Naive B cell (primary cell): Measurements from ENCODE around the gene DHRS3. TPM values are rescaled to one million over a fixed set of nuclear protein-coding genes. Genes with fewer than 3 reads are reported as not detected.
A peak's percentile ranks its signal among the peaks of the same experiment; 100 is the strongest.

Source experiments
- ATAC-seq, 2 donors: fragments of 150-1000 bp; cut with Tn5 transposase; 2 replicates each; pipeline ENCODE4 v1.10.0; 2021; ENCODE audit warnings: low read depth in 2 of 2, mild to moderate bottlenecking in 2 of 2, moderate library complexity in 2 of 2
- DNase-seq: peaks from one replicate; pipeline ENCODE4 v3.0.0; 2022
- H3K27ac Mint-ChIP-seq, 6 donors: one replicate each; pipeline ENCODE4 v1.8.0; 2020 to 2022; ENCODE audit warnings: mild to moderate bottlenecking in 6 of 6, mixed read lengths in 6 of 6, moderate library complexity in 5 of 6, inconsistent platforms in 2 of 6
- H3K27me3 Mint-ChIP-seq, 3 donors: one replicate each; pipeline ENCODE4 v1.8.0; 2021 to 2022; ENCODE audit warnings: mixed read lengths in 3 of 3, mild to moderate bottlenecking in 1 of 3
- H3K36me3 Mint-ChIP-seq, 2 donors: one replicate each; pipeline ENCODE4 v1.8.0; 2020 to 2022; ENCODE audit warnings: mixed read lengths in 2 of 2, inconsistent platforms in 1 of 2, mild to moderate bottlenecking in 1 of 2
- H3K4me1 Mint-ChIP-seq, 3 donors: one replicate each; pipeline ENCODE4 v1.8.0; 2020 to 2022; ENCODE audit warnings: mixed read lengths in 3 of 3, inconsistent platforms in 1 of 3, mild to moderate bottlenecking in 1 of 3, moderate library complexity in 1 of 3
- H3K4me3 Mint-ChIP-seq, 8 donors: one replicate each; pipeline ENCODE4 v1.8.0; 2020 to 2022; ENCODE audit warnings: mild to moderate bottlenecking in 8 of 8, mixed read lengths in 8 of 8, moderate library complexity in 8 of 8, inconsistent platforms in 2 of 8
- H3K9me3 Mint-ChIP-seq, 7 donors: one replicate each; pipeline ENCODE4 v1.8.0; 2020 to 2022; ENCODE audit warnings: mixed read lengths in 7 of 7, mild to moderate bottlenecking in 5 of 7, inconsistent platforms in 2 of 7, moderate library complexity in 1 of 7
- polyA plus RNA-seq, 6 donors: library from polyadenylated mRNA; unstranded; fragments of 300-500 nt; fragmentation: Illumina TruSeq; gene quantifications; one replicate each; pipeline ENCODE4 v1.2.3, GENCODE V29; 2021; ENCODE audit warnings: low read depth in 6 of 6

Gene DHRS3
- polyA plus RNA-seq, 6 donors from 2014 or later, result 0.21 to 1.9 (median 0.47) TPM; not detected in 1

GRCh38 chr1:12608311-12608957 lies 9.6 kb downstream of the DHRS3 start:
- H3K36me3 Mint-ChIP-seq, result no peaks in the 10 kb centered on the region

GRCh38 chr1:12607263-12607662 lies 10.7 kb downstream of the DHRS3 start:
- H3K9me3 Mint-ChIP-seq, result peaks cover 0 to 4% (median 0%) of the 10 kb centered on the region in 7 donors
- DNase-seq (no peak), ATAC-seq (no peak)
- H3K4me1 Mint-ChIP-seq, result no peaks in the 10 kb centered on the region
- H3K36me3 Mint-ChIP-seq, result no peaks in the 10 kb centered on the region
- peaks cover 2 to 25% (median 12%) of the 10 kb centered on the region in 3 donors for H3K27me3 Mint-ChIP-seq
- no peak overlapping the region for H3K4me3 Mint-ChIP-seq
- H3K27ac Mint-ChIP-seq, result no peak overlapping the region

More at GRCh38 chr1:12608311-12608957, 9.6 kb downstream of the DHRS3 start:
- Mint-ChIP-seq H3K4me3 (no peak overlapping the region), H3K27ac (no peak overlapping the region), H3K4me1 (no peaks in the 10 kb centered on the region), H3K27me3 (peaks cover 6 to 36% (median 23%) of the 10 kb centered on the region in 3 donors), H3K9me3 (peaks cover 0 to 4% (median 0%) of the 10 kb centered on the region in 7 donors)
- DNase-seq, result no peak
- no peak for ATAC-seq

- Mint-ChIP-seq H3K4me3 (no peak overlapping the region), H3K27me3 (peaks cover 0 to 13% (median 5%) of the 10 kb centered on the region in 3 donors), H3K4me1 (peaks cover 0 to 7% (median 0%) of the 10 kb centered on the region in 3 donors)
Measured at GRCh38 chr1:12604986-12605385, 13.0 kb downstream of the DHRS3 start.

GRCh38 chr1:12604114-12604874 lies 13.7 kb downstream of the DHRS3 start:
- ATAC-seq, result no peak

More at GRCh38 chr1:12604986-12605385, 13.0 kb downstream of the DHRS3 start:
- Mint-ChIP-seq H3K9me3 (peaks cover 0 to 4% (median 0%) of the 10 kb centered on the region in 7 donors), H3K27ac (no peak overlapping the region), H3K36me3 (no peaks in the 10 kb centered on the region)
- DNase-seq (no peak), ATAC-seq (no peak)

GRCh38 chr1:12603224-12603623 lies 14.8 kb downstream of the DHRS3 start:
- DNase-seq (no peak), ATAC-seq (no peak)
- Mint-ChIP-seq H3K4me1 (peaks cover 0 to 7% (median 0%) of the 10 kb centered on the region in 3 donors), H3K9me3 (peaks cover 0 to 4% (median 0%) of the 10 kb centered on the region in 7 donors), H3K27me3 (peaks cover 0 to 6% (median 5%) of the 10 kb centered on the region in 3 donors), H3K4me3 (no peak overlapping the region), H3K27ac (no peak overlapping the region), H3K36me3 (no peaks in the 10 kb centered on the region)

More at GRCh38 chr1:12604114-12604874, 13.7 kb downstream of the DHRS3 start:
- no peak overlapping the region for H3K4me3 Mint-ChIP-seq
- peak overlapping the region in 1 of 6 donors; percentile 68 for H3K27ac Mint-ChIP-seq
- DNase-seq, result no peak
- no peaks in the 10 kb centered on the region for H3K36me3 Mint-ChIP-seq
- H3K4me1 Mint-ChIP-seq, result peaks cover 0 to 7% (median 0%) of the 10 kb centered on the region in 3 donors
- peaks cover 0 to 6% (median 5%) of the 10 kb centered on the region in 3 donors for H3K27me3 Mint-ChIP-seq
- H3K9me3 Mint-ChIP-seq, result peaks cover 0 to 4% (median 0%) of the 10 kb centered on the region in 7 donors

- H3K4me3 Mint-ChIP-seq, result peak overlapping the region in 1 of 8 donors; percentile 22
- H3K36me3 Mint-ChIP-seq, result no peaks in the 10 kb centered on the region
- H3K27me3 Mint-ChIP-seq, result peaks cover 0 to 6% (median 5%) of the 10 kb centered on the region in 3 donors
- no peak for ATAC-seq
- no peak for DNase-seq
- no peak overlapping the region for H3K27ac Mint-ChIP-seq
- H3K9me3 Mint-ChIP-seq, result peaks cover 0 to 4% (median 0%) of the 10 kb centered on the region in 7 donors
- peaks cover 0 to 9% (median 4%) of the 10 kb centered on the region in 3 donors for H3K4me1 Mint-ChIP-seq
Measured at GRCh38 chr1:12602659-12603024, 15.4 kb downstream of the DHRS3 start.

- ATAC-seq (no peak), DNase-seq (no peak)
- Mint-ChIP-seq H3K36me3 (no peaks in the 10 kb centered on the region), H3K27ac (no peak overlapping the region), H3K27me3 (peaks cover 0 to 6% (median 5%) of the 10 kb centered on the region in 3 donors), H3K9me3 (peaks cover 0 to 1% (median 0%) of the 10 kb centered on the region in 7 donors), H3K4me1 (peaks cover 4 to 16% (median 10%) of the 10 kb centered on the region in 3 donors), H3K4me3 (no peak overlapping the region)
Measured at GRCh38 chr1:12601700-12602658, 16.0 kb downstream of the DHRS3 start.

- DNase-seq, result no peak
Measured at GRCh38 chr1:12600880-12601633, 17.0 kb downstream of the DHRS3 start.

GRCh38 chr1:12600335-12600734 lies 17.7 kb downstream of the DHRS3 start:
- DNase-seq, result no peak
- Mint-ChIP-seq H3K27ac (peak overlapping the region in 1 of 6 donors; percentile 22), H3K9me3 (no peaks in the 10 kb centered on the region), H3K4me1 (peaks cover 4 to 16% (median 14%) of the 10 kb centered on the region in 3 donors), H3K27me3 (peaks cover 0 to 6% (median 5%) of the 10 kb centered on the region in 3 donors), H3K4me3 (no peak overlapping the region), H3K36me3 (no peaks in the 10 kb centered on the region)
- ATAC-seq, result no peak

More at GRCh38 chr1:12600880-12601633, 17.0 kb downstream of the DHRS3 start:
- ATAC-seq, result no peak
- Mint-ChIP-seq H3K27ac (peak overlapping the region in 1 of 6 donors; percentile 30), H3K4me1 (peaks cover 4 to 16% (median 14%) of the 10 kb centered on the region in 3 donors), H3K27me3 (peaks cover 0 to 6% (median 5%) of the 10 kb centered on the region in 3 donors), H3K36me3 (no peaks in the 10 kb centered on the region), H3K9me3 (no peaks in the 10 kb centered on the region), H3K4me3 (no peak overlapping the region)

- Mint-ChIP-seq H3K36me3 (no peaks in the 10 kb centered on the region), H3K27me3 (peaks cover 0 to 10% (median 8%) of the 10 kb centered on the region in 3 donors), H3K27ac (peak overlapping the region in 1 of 6 donors; percentile 77), H3K9me3 (no peaks in the 10 kb centered on the region), H3K4me1 (peaks cover 10 to 21% (median 19%) of the 10 kb centered on the region in 3 donors), H3K4me3 (peak overlapping the region in 1 of 8 donors; percentile 7)
- ATAC-seq (no peak), DNase-seq (no peak)
Measured at GRCh38 chr1:12599657-12600056, 18.4 kb downstream of the DHRS3 start.

GRCh38 chr1:12598974-12599373 lies 19.0 kb downstream of the DHRS3 start:
- peaks cover 16 to 27% (median 25%) of the 10 kb centered on the region in 3 donors for H3K4me1 Mint-ChIP-seq
- DNase-seq (no peak), ATAC-seq (no peak)
- peaks cover 0 to 16% (median 15%) of the 10 kb centered on the region in 3 donors for H3K27me3 Mint-ChIP-seq
- no peaks in the 10 kb centered on the region for H3K36me3 Mint-ChIP-seq
- no peaks in the 10 kb centered on the region for H3K9me3 Mint-ChIP-seq
- H3K27ac Mint-ChIP-seq, result no peak overlapping the region
- H3K4me3 Mint-ChIP-seq, result no peak overlapping the region

- H3K27ac Mint-ChIP-seq, result peak overlapping the region; percentile 2 to 94 (median 44)
- peak overlapping the region in 3 of 8 donors; percentile 17 to 83 (median 34) for H3K4me3 Mint-ChIP-seq
- H3K9me3 Mint-ChIP-seq, result no peaks in the 10 kb centered on the region
- peaks cover 17 to 27% (median 27%) of the 10 kb centered on the region in 3 donors for H3K4me1 Mint-ChIP-seq
- no peak for DNase-seq
- H3K27me3 Mint-ChIP-seq, result peaks cover 0 to 27% (median 27%) of the 10 kb centered on the region in 3 donors
- H3K36me3 Mint-ChIP-seq, result no peaks in the 10 kb centered on the region
- peak; percentile 43 to 50 for ATAC-seq
Measured at GRCh38 chr1:12597792-12598191, 20.2 kb downstream of the DHRS3 start.
